Myocyte (in vitro differentiated cells): Measurements from ENCODE around the gene DENND1C. TPM values are rescaled to one million over a fixed set of nuclear protein-coding genes. Genes with fewer than 3 reads are reported as not detected.
"Not testable (repeated sequence)": the region's sequence is repeated elsewhere in the genome, so short reads cannot be mapped to it uniquely, and the experiment has no call there.

Experiments
- DNase-seq: peaks from one replicate; pipeline ENCODE4 v3.0.0-alpha.2; 2012; ENCODE audit warnings: low read depth
- total RNA-seq: library from RNA; depleted of rRNA; stranded (reverse); fragments of >200 nt; gene quantifications from 2 replicates; pipeline ENCODE4 v1.2.3, GENCODE V29; 2014

The DENND1C gene
- total RNA-seq, 1 donor from 2014 or later = not detected

DNA sequence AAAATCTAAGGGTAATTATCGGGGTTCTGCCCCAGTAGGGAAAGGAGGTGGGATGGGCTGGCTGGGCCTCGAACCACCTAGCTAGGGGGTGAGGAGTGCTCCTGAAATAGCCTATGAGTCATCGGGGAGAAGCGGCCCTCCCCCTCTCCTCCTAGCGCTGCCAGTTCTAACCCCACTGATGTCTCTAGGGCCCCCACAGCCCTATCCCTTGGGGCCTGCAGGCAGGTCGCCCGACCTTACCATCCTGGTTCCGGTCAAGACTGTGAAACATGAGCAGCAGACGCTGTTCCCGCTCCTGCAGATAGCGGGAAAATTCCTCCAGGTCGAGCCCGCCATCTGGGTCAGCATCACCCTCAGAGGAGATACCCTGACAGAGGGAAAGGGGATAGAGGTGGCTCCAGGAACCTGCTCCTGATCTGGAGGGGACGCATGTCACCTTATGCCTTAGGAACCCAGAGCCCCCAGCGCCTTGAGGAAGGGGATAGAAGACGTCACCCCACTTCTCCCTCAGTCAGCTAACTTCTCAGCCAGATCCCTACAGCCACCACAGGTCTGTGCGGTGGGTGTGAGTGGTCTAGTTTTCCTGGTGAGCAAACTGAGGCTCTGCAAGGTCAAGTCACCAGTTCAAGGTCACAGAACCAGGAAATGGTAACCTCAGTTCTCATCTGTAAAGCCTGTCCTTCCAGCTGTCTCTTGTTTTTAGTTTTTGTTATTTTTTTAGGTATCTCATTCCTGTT lies 23.5 kb downstream of the DENND1C start:
- DNase-seq = no peak

GRCh38 chr19:6455924-6456323 lies 25.7 kb downstream of the DENND1C start:
- DNase-seq = no peak

DNA sequence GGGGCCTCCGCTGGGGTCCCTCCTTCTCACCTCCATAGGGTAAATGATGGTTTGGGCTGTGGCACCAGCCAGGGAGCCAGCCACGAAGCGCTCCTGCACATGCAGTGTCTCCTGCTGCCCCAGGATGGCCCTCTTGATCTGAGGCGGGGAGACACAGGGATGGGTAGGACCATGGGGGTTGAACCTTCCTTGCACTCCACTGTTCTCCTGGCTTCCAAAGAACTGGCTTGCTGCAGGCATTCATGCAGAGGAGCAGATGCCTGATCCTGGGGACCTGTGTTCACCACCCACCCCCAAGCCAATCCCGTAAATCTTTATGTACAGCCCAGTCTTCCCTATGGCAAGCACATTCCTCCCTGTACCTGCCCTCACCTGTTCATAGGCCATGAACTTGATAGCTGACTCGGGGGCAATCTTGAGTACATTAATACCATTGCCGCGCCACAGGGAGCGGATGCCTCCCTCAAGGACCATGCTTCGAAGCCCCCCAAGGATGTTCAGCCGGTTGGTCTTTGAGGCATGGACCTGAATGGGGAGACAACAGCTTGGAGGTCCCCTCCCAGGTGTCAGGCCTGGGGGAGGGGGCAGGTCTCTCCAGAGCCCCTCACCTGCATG lies 27.5 kb downstream of the DENND1C start:
- no peak for DNase-seq

DNA sequence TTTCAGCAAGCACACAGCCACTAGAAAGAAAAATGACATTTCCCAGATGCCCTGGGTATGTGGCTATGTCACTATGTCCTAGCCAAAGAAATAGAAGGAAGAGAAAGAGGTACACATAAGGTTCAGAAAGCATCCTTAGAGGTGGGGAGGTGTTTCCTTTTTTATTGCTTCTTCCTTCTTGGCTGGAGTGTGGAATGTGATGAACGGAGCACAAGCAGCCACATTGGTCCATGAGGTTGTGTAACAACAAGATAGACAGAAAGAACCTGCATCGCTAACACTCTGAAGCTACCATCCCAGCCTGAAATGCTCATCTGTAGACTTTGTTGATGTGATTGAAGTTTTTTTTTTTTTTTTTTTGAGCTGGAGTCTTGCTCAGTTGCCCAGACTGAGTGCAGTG lies 28.7 kb downstream of the DENND1C start:
- no peak for DNase-seq

DNA sequence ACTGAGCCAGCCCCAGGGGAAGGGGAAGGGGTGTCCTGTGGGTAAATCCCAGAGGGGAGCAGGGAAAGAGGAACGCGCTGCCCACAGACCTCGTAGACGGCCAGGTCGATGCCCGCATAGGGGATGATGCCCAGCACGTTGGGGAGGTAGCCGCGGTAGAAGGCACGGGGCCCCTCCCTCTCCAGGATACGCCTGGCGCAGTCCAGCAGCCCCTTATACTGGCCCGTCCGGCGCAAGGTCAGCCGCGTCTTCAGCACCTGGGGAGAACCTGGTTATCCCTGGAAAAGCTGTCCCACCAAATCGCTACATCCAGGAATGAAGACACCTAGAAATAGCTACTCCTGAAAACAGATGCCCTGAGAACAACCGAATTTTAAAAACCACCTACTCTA lies 29.4 kb downstream of the DENND1C start:
- no peak for DNase-seq

GRCh38 chr19:6451583-6452222 lies 29.9 kb downstream of the DENND1C start:
- no peak for DNase-seq

GRCh38 chr19:6450166-6450565 lies 31.4 kb downstream of the DENND1C start:
- DNase-seq = no peak

GRCh38 chr19:6448045-6448444 lies 33.5 kb downstream of the DENND1C start:
- DNase-seq = no peak

DNA sequence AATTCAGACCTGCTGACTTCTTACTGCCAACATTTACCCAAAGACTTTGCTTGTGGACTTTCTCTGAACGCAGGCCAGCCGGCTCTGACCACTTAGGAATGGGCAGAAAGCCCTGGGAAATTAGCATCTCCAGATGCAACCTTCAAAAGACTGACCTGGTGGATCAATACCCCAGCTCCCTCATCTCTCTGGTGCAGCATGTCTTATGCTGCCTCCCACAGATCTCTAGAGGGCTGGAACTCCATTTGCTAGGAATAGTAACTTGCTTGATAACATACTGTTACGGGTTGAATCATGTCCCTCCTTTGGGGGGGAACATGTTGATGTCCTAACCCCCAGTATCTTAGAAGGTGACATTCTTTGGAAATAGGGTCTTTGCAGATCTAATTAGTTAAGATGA lies 35.1 kb downstream of the DENND1C start:
- DNase-seq = no peak

DNA sequence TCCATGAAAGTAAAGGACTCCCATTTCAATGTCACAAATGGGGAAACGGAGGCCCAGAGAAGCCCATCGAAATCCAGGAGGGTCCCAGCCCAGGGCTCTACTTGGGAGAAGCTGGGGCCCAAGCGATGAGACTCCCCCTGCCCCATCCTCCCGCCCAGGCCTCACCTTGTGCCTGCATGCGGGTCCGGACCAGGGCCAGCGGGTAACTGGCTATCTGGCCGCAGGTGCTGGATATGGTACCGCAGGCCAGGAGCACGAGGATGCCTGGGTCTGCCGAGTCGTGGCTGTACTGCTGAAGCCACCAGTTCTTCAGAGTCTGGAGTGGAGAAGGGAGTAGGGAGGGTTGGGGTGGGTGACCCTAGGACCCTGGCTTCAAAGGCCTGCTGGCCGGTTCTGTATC lies 37.6 kb downstream of the DENND1C start:
- DNase-seq = no peak

- DNase-seq = no peak
Measured at GRCh38 chr19:6442087-6442688, 39.4 kb downstream of the DENND1C start.

DNA sequence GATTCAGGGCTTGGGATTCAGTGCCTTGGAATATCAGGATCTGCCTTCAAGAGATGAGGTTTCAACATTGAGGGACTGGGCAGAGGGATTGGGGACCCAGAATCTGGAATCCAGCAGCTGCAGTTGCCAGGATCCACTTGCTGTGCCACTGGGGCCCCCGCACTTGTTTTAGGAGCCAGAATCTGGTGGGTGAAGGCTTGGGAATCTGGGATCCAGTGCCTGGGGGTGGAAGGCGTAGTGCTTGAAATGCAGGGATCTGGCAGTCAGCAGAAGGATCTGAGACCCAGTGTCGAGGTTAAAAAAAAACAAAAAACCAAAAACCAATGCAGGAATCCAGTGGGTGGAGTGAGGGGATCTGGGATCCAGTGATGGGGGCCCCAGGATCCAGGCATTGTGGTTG lies 40.7 kb downstream of the DENND1C start:
- no peak for DNase-seq

GRCh38 chr19:6439743-6440142 lies 41.8 kb downstream of the DENND1C start:
- DNase-seq = no peak

GRCh38 chr19:6433663-6434062 lies 47.9 kb downstream of the DENND1C start, which contains the start of gene SLC25A41:
Gene SLC25A41 (minus strand): TSS chr19:6433763. CDS start chr19:6433693, 70 bp downstream.
- DNase-seq = no peak

- DNase-seq = no peak
Measured at GRCh38 chr19:6433165-6433564, 48.4 kb downstream of the DENND1C start.

DNA sequence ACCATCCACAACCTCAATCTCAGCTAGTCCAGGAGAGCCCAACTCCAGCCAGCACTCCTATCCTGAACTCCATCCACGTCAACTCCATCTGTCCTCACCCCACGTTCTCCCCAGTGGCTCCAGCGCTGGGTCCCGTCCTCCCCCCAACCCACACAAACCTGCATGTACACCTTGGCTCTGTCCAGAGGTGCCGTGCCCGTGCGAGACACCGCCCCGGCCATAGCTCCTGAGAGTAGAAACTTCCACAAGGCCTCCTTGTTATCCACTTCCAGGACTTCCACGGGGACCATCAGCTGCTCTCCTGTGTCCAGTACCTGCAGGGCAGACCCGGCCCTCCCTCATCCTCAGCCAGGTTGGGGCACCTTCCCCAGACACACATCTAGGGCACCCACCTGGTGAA lies 49.7 kb downstream of the DENND1C start:
- no peak for DNase-seq

DNA sequence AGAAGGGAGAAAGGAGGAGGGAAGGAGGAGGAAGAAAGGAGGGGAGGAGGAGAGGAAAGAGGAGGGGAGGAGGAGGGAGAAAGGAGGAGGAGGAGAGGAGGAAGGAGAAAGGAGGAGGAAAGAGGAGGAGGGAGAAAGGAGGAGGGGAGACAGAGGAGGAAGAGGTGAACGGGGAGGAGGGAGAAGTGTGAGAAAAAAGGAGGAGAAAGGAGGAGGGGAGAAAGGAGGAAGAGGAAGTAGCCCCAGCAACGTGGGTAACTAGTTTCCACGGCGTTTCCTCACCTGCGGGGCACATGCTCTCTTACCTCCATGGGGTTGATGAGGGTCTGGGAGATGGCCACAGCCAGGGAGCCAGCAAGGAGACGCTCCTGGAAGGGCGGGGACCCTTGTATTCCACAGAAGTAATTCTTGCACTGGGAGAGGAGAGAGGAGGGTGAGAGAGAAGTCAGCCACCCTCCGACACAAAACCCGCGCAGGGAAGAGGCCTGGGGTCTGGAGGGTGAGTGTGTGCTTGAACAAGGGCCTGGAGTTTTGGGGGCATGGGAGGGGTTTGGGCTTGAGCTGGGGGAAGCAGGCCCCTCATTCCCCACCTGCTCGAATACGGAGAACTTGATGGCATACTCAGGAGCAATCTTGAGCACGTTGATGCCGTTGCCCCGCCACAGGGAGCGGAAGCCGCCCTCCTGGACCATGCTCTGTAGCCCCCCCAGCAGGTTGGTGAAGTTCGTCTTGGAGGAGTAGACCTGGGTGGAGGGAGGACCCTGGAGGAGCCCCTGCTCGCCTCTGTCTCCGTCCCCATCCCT lies 52.0 kb downstream of the DENND1C start:
- DNase-seq = no peak

DNA sequence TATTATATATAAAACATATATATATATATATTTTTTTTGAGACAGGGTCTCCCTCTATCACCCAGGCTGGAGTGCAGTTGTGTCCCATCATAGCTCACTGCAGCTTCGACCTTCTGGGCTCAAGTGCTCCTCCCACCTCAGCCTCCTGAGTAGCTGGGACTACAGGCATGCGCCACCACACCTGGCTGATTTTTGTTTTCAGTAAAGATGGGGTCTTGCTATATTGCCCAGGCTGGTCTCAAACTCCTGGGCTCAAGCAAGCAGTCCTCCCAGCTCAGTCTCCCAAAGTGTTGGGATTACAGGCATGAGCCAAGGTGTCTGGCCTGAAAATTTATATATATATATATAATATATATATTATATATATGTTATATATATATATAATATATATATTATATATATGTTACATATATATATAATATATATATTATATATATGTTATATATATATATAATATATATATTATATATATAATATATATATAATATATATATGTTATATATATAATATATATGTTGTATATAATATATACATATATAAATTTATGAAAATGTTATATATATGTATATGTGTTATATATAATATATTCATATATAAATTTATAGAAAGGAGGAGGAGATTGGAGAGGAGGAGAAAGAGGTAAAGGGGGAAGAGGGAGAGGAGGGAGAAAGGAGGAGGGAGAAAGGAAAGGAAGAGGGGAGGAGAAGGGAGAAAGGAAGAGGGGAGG lies 52.7 kb downstream of the DENND1C start:
- DNase-seq = not testable (repeated sequence)

GRCh38 chr19:6427131-6427530 lies 54.5 kb downstream of the DENND1C start:
- no peak for DNase-seq
